ENCODE results near the gene GLRA2.

- TF ChIP-seq TARDBP (IDR thresholded peaks at IDR 0.05) (no peak), PKNOX1 (IDR thresholded peaks at IDR 0.05) (no peak), BHLHE40 (IDR thresholded peaks at IDR 0.05; ENCODE audit: borderline replicate concordance) (no peak), FOXK2 (IDR thresholded peaks at IDR 0.05) (no peak), L3MBTL2 (conservative IDR thresholded peaks at IDR 0.05) (no peak), ELF4 (IDR thresholded peaks at IDR 0.05) (no peak), FOXM1 (IDR thresholded peaks at IDR 0.05; ENCODE audit: borderline replicate concordance) (no peak), SP1 (IDR thresholded peaks at IDR 0.05) (no peak), NFRKB (IDR thresholded peaks at IDR 0.05) (no peak), FOXA1 (IDR thresholded peaks at IDR 0.05) (no peak)
Observed at GRCh38 chrX:14508025-14508690, 21.2 kb upstream of the GLRA2 start.

Measured in HEK293T (cell line).